SH-SY5Y (cell line): ENCODE measurements around the gene KLHL13.

Source experiments
- GATA2 ChIP-seq: IDR thresholded peaks from 2 replicates; pipeline ENCODE4 v1.6.1; 2011; ENCODE audit warnings: mild to moderate bottlenecking, low read depth, low read length
- GATA3 ChIP-seq: IDR thresholded peaks from 2 replicates; pipeline ENCODE4 v1.6.1; 2011; ENCODE audit warnings: low read depth, mild to moderate bottlenecking, low read length, moderate library complexity

- TF ChIP-seq GATA3 (no peak), GATA2 (no peak)
These were observed 77.0 kb downstream of the KLHL13 start for GRCh38 chrX:118039591-118039990.
